HFFc6 (cell line): ENCODE results near the gene TIMM10. TPM values are rescaled to one million over a fixed set of nuclear protein-coding genes. Genes with fewer than 3 reads are reported as not detected.
A peak's percentile ranks its signal among the peaks of the same experiment; 100 is the strongest.

ENCODE experiments used
- DNase-seq: peaks from one replicate; pipeline ENCODE4 v3.0.0-alpha.2; 2018
- H3K27ac Mint-ChIP-seq: 2 replicates; pipeline ENCODE4 v1.8.0; 2020; ENCODE audit warnings: mild to moderate bottlenecking, mixed read lengths
- H3K27me3 Mint-ChIP-seq: 2 replicates; pipeline ENCODE4 v1.8.0; 2021; ENCODE audit warnings: mild to moderate bottlenecking, moderate library complexity, mixed read lengths; ENCODE audit not compliant: insufficient read depth
- H3K36me3 Mint-ChIP-seq: 2 replicates; pipeline ENCODE4 v1.8.0; 2021; ENCODE audit warnings: low read depth, mixed read lengths
- H3K4me1 Mint-ChIP-seq: 2 replicates; pipeline ENCODE4 v1.8.0; 2020; ENCODE audit warnings: low read depth, mixed read lengths
- H3K4me3 Mint-ChIP-seq: 2 replicates; pipeline ENCODE4 v1.8.0; 2020; ENCODE audit warnings: mild to moderate bottlenecking, moderate library complexity, mixed read lengths
- H3K9me3 Mint-ChIP-seq: 2 replicates; pipeline ENCODE4 v1.8.0; 2020; ENCODE audit warnings: mild to moderate bottlenecking, mixed read lengths
- total RNA-seq, 6 experiments: library from RNA; stranded (reverse); fragmentation: NEBNext Ultra II Directional; extraction: Animal tissue kit (Norgen Biotek cat#: 25700); gene quantifications; 2 replicates in 1 of 6; 3 replicates in 5 of 6; pipeline ENCODE4 v1.2.3, GENCODE V29; 2021
- TF ChIP-seq, protein P1 (sequence below): fragments of 200-600 bp; sonication (generic); IDR thresholded peaks from 2 replicates; pipeline ENCODE4 v1.5.0; 2021; ENCODE audit warnings: antibody characterized with exemption, mild to moderate bottlenecking

TIMM10 gene
- total RNA-seq, 6 experiments from 2014 or later: 43.6 to 72.9 (median 58.4) TPM

DNA sequence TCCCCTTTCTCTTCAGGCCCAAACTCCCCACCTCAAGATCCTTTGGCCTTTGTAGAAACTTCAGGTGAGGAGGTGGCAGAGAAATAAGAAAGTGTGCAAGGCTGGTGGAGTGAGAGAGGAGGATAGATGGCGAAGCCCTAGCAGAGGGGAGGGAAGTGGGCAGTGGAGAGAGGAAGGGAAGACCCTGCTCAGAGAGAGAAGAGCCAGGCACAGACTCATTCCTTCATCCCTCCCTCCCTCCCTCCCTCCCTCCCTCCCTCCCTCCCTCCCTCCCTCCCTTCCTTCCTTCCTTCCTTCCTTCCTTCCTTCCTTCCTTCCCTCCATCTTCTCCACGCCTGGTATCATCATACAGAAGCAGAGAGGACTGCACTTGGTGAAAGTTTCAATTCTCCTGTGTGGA, 49.2 kb downstream of the TIMM10 start:
- H3K36me3 Mint-ChIP-seq: no peaks in the 10 kb centered on the region
- peaks cover 6% of the 10 kb centered on the region for H3K4me1 Mint-ChIP-seq
- DNase-seq: no peak
- TF ChIP-seq, protein P1, sequence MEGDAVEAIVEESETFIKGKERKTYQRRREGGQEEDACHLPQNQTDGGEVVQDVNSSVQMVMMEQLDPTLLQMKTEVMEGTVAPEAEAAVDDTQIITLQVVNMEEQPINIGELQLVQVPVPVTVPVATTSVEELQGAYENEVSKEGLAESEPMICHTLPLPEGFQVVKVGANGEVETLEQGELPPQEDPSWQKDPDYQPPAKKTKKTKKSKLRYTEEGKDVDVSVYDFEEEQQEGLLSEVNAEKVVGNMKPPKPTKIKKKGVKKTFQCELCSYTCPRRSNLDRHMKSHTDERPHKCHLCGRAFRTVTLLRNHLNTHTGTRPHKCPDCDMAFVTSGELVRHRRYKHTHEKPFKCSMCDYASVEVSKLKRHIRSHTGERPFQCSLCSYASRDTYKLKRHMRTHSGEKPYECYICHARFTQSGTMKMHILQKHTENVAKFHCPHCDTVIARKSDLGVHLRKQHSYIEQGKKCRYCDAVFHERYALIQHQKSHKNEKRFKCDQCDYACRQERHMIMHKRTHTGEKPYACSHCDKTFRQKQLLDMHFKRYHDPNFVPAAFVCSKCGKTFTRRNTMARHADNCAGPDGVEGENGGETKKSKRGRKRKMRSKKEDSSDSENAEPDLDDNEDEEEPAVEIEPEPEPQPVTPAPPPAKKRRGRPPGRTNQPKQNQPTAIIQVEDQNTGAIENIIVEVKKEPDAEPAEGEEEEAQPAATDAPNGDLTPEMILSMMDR: no peak
- no peak overlapping the region for H3K27ac Mint-ChIP-seq
- H3K4me3 Mint-ChIP-seq: no peak overlapping the region
- H3K9me3 Mint-ChIP-seq: no peaks in the 10 kb centered on the region
- H3K27me3 Mint-ChIP-seq: peaks cover 19% of the 10 kb centered on the region

- peak; percentile 48 for DNase-seq
- TF ChIP-seq, protein P1: peak; percentile 79
- Mint-ChIP-seq H3K36me3 (no peaks in the 10 kb centered on the region), H3K4me3 (no peak overlapping the region), H3K27ac (no peak overlapping the region), H3K9me3 (no peaks in the 10 kb centered on the region), H3K4me1 (peaks cover 2% of the 10 kb centered on the region), H3K27me3 (peaks cover 24% of the 10 kb centered on the region)
Observed at GRCh38 chr11:57480409-57481137, 50.0 kb downstream of the TIMM10 start.

- Mint-ChIP-seq H3K4me1 (no peaks in the 10 kb centered on the region), H3K27me3 (peaks cover 24% of the 10 kb centered on the region), H3K9me3 (no peaks in the 10 kb centered on the region), H3K27ac (no peak overlapping the region), H3K4me3 (no peak overlapping the region), H3K36me3 (no peaks in the 10 kb centered on the region)
- TF ChIP-seq, protein P1: no peak
- DNase-seq: no peak
Observed at GRCh38 chr11:57479911-57480310, 50.6 kb downstream of the TIMM10 start.

- Mint-ChIP-seq H3K27me3 (peaks cover 30% of the 10 kb centered on the region), H3K9me3 (no peaks in the 10 kb centered on the region), H3K4me1 (peaks cover under 1% of the 10 kb centered on the region; the same call in 1 of the 2 replicates), H3K27ac (no peak overlapping the region), H3K36me3 (no peaks in the 10 kb centered on the region), H3K4me3 (no peak overlapping the region)
- no peak for DNase-seq
- TF ChIP-seq, protein P1: no peak
Observed at GRCh38 chr11:57479021-57479663, 51.4 kb downstream of the TIMM10 start.

Other genes with a start within 250 kb of the TIMM10 start
- gene TNKS1BP1, start 205.8 kb downstream of the TIMM10 start, total RNA-seq: 100 to 1,000 TPM; 118 to 134 (median 123) TPM
- gene SSRP1, start 194.9 kb downstream of the TIMM10 start, total RNA-seq: 100 to 1,000 TPM in 5 of 6 experiments, 10 to 100 TPM in 1; 84.0 to 141 (median 133) TPM
- gene P2RX3, start 192.4 kb downstream of the TIMM10 start, total RNA-seq: not detected
- gene PRG3, start 149.6 kb downstream of the TIMM10 start, total RNA-seq: not detected
- gene PRG2, start 140.1 kb downstream of the TIMM10 start, total RNA-seq: not detected
- gene SLC43A3, start 103.6 kb downstream of the TIMM10 start, total RNA-seq: 10 to 100 TPM in 4 of 6 experiments, 1 to 10 TPM in 2; 2.1 to 18.7 (median 15.8) TPM
- gene RTN4RL2, start 70.2 kb downstream of the TIMM10 start, total RNA-seq: under 1 TPM; 0.09 to 0.66 (median 0.35) TPM
- gene SLC43A1, start 15.1 kb downstream of the TIMM10 start, total RNA-seq: 1 to 10 TPM; 3.1 to 4.7 (median 4.3) TPM
- not detected for gene SMTNL1, start 6.8 kb upstream of the TIMM10 start, total RNA-seq
- gene UBE2L6, start 36.9 kb upstream of the TIMM10 start, total RNA-seq: 10 to 100 TPM; 34.1 to 46.5 (median 43.3) TPM
- gene SERPING1, start 66.9 kb upstream of the TIMM10 start, total RNA-seq: under 1 TPM in 5 of 6 experiments, not detected in 1; 0.11 to 0.51 (median 0.25) TPM
- gene YPEL4, start 119.2 kb upstream of the TIMM10 start, total RNA-seq: under 1 TPM in 5 of 6 experiments, not detected in 1; 0.14 to 0.48 (median 0.28) TPM
- gene CLP1, start 127.0 kb upstream of the TIMM10 start, total RNA-seq: 10 to 100 TPM; 13.0 to 17.1 (median 15.6) TPM
- gene ZDHHC5, start 137.4 kb upstream of the TIMM10 start, total RNA-seq: 10 to 100 TPM; 67.5 to 82.1 (median 74.1) TPM
- 10 to 100 TPM; 19.1 to 22.4 (median 21.8) TPM for gene MED19, start 181.5 kb upstream of the TIMM10 start, total RNA-seq
- 100 to 1,000 TPM in 2 of 6 experiments, 10 to 100 TPM in 4; 89.9 to 113 (median 97.2) TPM for gene TMX2, start 181.8 kb upstream of the TIMM10 start, total RNA-seq
- gene SELENOH, start 210.7 kb upstream of the TIMM10 start, total RNA-seq: 100 to 1,000 TPM; 128 to 186 (median 140) TPM
- not detected for gene BTBD18, start 221.1 kb upstream of the TIMM10 start, total RNA-seq
- gene CTNND1, start 231.0 kb upstream of the TIMM10 start, total RNA-seq: 100 to 1,000 TPM; 131 to 153 (median 147) TPM